WI38 (cell line): ENCODE measurements around the gene SLC25A6.
"Not testable (repeated sequence)": the region's sequence is repeated elsewhere in the genome, so short reads cannot be mapped to it uniquely, and the experiment has no call there.

Experiments
- H3K4me3 ChIP-seq: 2 replicates; pipeline ENCODE4 v1.5.1; 2011; ENCODE audit warnings: low read depth, mild to moderate bottlenecking, control low read depth, low read length
- TF ChIP-seq, protein P1 (sequence below): IDR thresholded peaks from 2 replicates; pipeline ENCODE4 v1.5.1; 2012; ENCODE audit warnings: low read depth, mild to moderate bottlenecking, control low read depth, low read length

SLC25A6 gene

DNA sequence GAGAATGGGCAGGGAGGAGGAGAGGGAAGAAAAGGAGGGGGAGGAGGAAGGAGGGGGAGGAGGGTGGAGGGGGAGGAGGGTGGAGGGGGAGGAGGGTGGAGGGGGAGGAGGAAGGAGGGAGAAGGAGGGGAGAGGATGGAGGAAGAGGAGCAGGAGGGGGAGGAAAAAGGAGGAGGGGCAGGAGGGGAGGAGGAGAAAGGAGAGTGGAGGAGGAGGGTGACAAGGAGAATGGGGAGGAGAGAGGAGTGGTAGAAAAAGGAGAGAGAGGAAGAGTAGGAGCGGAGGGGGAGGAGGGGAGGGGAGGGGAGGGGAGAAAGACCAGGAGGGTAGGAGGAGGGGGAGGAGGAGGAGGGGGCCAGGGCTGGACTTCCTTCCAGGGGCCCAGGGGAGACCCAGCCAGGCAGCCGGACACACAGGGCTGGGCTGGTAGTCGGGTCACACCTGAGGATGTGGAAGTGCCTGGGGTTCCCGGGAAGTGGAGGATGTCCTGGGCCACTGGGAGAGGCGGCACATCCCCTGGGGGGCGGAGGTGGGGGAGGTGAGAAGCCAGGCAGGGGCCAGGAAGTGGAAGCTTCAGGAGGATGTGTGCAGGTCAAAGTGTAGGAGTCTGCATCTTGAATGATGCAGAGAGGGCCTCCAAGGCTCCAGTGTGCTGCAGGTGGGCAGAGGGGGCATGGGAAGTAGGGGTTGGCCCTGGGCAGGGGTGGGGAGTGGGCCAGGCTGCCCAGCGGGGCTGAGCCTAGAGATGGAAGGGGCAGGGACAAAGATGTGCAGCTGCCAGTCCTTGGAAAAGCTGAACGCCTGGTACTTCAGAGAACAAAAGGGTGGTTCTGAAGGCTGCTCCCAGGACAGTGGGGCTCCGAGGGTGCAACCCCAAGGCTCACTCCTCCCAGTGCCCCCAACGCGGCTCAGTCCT lies 36.5 kb downstream of the SLC25A6 start:
- TF ChIP-seq, protein P1, sequence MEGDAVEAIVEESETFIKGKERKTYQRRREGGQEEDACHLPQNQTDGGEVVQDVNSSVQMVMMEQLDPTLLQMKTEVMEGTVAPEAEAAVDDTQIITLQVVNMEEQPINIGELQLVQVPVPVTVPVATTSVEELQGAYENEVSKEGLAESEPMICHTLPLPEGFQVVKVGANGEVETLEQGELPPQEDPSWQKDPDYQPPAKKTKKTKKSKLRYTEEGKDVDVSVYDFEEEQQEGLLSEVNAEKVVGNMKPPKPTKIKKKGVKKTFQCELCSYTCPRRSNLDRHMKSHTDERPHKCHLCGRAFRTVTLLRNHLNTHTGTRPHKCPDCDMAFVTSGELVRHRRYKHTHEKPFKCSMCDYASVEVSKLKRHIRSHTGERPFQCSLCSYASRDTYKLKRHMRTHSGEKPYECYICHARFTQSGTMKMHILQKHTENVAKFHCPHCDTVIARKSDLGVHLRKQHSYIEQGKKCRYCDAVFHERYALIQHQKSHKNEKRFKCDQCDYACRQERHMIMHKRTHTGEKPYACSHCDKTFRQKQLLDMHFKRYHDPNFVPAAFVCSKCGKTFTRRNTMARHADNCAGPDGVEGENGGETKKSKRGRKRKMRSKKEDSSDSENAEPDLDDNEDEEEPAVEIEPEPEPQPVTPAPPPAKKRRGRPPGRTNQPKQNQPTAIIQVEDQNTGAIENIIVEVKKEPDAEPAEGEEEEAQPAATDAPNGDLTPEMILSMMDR: no peak
- H3K4me3 ChIP-seq: no peak overlapping the region

DNA sequence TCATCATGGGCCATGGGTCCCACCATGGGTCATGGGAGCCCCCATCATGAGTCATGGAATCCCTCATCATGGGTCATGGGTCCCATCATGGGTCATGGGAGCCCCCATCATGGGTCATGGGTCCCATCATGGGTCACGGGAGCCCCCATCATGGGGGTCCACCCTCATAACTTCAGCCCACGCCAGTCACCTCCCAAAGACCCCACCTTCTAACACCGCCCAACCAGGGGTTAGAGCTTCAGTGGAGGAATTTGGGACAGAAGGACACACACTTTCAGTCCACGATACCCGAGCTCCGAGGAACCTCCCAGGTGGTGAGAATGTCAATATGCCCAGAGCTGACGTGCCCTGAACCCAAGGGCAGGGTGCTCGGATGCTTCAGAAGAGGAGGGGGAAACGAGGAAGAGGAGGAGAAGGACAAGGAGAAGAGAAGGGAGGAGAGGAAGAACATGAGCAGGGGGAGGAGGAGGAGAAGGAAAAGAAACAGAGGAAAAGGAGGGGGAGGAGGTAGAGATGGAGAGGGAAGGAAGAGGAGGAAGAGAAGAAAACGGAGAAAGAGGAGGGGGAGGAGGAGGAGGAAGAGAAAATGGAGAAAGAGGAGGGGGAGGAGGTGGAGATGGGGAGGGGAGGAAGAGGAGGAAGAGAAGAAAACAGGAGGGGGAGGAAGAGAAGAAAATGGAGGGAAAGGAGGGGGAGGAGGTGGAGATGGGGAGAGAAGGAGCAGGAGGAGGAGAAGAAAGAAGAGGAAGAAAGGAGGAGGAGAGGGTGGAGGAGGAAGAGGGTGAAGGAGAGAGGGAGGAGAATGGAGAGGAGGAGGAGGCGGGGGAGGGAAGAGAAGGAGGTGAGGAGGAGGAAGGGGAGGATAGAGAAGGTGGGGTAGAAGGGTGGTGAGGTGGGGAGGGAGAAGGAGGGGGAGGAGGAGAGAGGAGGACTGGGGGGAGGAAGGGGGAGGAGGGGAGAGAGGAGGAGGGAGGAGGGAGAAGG lies 37.6 kb downstream of the SLC25A6 start:
- no peak overlapping the region for H3K4me3 ChIP-seq

DNA sequence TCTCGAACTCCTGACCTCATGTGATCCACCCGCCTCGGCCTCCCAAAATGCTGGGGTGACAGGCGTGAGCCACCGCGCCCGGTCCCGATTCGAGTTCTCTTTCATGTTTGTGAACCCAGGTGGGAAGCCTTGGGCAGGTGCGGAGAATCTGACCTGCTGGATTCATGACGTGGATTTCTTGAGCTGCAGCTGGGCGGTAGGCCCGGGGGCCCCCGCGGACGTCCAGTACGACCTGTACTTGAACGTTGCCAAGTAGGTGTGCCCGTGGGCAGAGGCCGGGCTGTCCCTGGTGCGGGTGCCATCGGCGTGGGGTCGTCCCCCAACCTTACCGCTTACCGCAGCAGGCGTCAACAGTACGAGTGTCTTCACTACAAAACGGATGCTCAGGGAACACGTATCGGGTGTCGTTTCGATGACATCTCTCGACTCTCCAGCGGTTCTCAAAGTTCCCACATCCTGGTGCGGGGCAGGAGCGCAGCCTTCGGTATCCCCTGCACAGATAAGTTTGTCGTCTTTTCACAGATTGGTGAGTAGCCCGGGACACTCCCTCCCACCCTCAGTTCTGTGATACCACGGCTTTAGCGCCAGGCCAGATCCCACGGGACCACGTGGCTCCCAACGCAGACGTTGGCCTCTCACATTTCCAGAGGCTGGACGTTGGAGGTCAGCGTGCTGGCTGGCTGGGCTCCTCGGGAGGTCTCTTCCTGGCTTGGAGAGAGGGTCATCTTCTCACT lies 39.8 kb downstream of the SLC25A6 start:
- no peak overlapping the region for H3K4me3 ChIP-seq
- TF ChIP-seq, protein P1: no peak

More for the DNA sequence above, 37.6 kb downstream of the SLC25A6 start:
- TF ChIP-seq, protein P1: no peak

DNA sequence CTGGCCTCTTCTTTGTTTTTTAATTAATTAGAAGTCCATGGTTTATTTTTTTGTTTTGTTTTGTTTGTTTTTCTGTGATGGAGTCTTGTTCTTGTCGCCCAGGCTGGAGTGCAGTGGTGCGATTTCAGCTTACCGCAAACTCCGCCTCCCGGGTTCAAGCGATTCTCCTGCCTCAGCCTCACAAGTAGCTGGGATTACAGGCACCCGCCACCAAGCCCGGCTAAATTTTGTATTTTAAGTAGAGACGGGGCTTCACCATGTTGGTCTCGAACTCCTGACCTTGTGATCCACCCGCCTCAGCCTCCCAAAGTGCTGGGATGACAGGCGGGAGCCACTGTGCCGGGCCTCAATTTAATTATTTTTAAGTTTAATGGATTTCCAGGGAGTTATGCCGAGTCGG lies 42.3 kb downstream of the SLC25A6 start:
- not testable (repeated sequence) for H3K4me3 ChIP-seq

DNA sequence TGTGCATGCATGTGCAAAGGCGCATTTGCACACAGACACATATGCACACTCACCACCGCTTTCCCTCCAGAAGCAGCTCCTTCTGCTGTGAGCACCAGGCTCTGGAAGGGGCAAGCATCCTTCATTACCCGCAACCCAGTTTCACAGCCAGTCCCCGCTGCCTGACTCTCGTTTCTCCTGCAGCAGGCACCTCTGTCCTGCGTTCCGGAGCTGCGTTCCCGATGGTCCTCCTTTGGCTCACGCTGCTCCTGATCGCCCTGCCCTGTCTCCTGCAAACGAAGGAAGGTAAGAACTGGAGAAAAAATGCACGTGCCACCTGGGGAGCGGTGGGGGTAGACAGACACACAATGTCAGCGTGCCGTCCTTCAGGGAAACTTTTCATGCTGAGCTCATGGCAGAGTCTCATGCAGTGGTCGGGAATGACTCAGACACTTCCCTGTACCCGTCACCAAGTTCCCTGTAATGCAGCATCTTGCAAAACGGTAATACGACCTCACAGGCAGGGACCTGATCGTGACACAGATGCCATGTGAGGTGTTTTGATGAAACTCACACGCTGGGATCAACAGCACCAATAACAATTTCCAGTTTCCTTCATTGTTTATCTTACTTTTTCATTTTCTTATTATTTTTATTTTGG lies 50.2 kb downstream of the SLC25A6 start:
- TF ChIP-seq, protein P1: no peak
- no peak overlapping the region for H3K4me3 ChIP-seq

DNA sequence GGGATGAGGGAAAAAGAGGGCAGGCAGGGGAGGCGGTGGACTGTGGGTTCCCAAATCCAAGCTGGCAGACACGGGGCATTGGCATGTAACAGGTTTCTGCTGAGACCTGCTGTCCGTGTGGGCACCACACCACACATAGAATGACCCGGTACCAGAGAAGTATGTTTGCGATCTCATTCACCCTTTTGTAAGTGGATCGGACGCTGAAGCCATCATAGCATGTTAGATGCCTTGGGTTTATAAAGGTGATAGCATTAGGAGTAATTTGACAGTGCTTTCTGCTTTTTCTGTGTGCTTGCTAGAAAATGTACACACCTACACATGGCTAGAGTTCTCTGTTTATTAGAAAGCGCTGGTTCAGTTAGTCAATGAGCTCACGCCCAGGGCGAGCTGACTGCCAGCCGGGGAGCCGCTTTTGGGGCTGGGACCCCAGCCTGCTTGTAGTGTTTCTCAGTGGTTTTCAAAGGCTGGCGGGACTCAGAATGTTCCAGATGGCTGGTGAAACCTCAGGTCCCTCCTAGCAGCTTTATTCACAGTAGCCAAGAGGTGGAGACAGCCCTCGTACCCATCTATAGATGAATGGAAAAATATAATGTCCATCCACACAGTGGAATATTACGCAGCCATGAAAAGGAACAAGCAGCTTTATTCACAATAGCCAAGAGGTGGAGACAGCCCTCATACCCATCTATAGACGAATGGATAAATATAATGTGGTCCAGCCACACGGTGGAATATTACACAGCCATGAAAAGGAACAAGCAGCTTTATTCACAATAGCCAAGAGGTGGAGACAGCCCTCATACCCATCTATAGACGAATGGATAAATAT lies 54.7 kb downstream of the SLC25A6 start:
- TF ChIP-seq, protein P1: no peak
- no peak overlapping the region for H3K4me3 ChIP-seq
